Measurements from ENCODE around the gene FGF19.

The FGF19 gene

GRCh38 chr11:69657911-69658625 is 45.8 kb downstream of the FGF19 start:
- H3K4me3 ChIP-seq (ENCODE audit: low read depth, low read length) = no peak overlapping the region
- TF ChIP-seq CTCF (IDR thresholded peaks at IDR 0.05; ENCODE audit: low read depth, low read length, missing control alignments) = no peak
- no peak for DNase-seq (ENCODE audit: low read depth)

GRCh38 chr11:69657456-69657910 is 46.3 kb downstream of the FGF19 start:
- no peak overlapping the region for H3K4me3 ChIP-seq (ENCODE audit: low read depth, low read length)
- no peak for TF ChIP-seq CTCF (IDR thresholded peaks at IDR 0.05; ENCODE audit: low read depth, low read length, missing control alignments)
- no peak for DNase-seq (ENCODE audit: low read depth)

- DNase-seq (ENCODE audit: low read depth) = no peak
- no peak overlapping the region for H3K4me3 ChIP-seq (ENCODE audit: low read depth, low read length)
- no peak for TF ChIP-seq CTCF (IDR thresholded peaks at IDR 0.05; ENCODE audit: low read depth, low read length, missing control alignments)
Observed at GRCh38 chr11:69656536-69657455, 47.0 kb downstream of the FGF19 start.

GRCh38 chr11:69655479-69656428 is 48.1 kb downstream of the FGF19 start:
- no peak for DNase-seq (ENCODE audit: low read depth)
- TF ChIP-seq CTCF (IDR thresholded peaks at IDR 0.05; ENCODE audit: low read depth, low read length, missing control alignments) = no peak
- no peak overlapping the region for H3K4me3 ChIP-seq (ENCODE audit: low read depth, low read length)

DNA sequence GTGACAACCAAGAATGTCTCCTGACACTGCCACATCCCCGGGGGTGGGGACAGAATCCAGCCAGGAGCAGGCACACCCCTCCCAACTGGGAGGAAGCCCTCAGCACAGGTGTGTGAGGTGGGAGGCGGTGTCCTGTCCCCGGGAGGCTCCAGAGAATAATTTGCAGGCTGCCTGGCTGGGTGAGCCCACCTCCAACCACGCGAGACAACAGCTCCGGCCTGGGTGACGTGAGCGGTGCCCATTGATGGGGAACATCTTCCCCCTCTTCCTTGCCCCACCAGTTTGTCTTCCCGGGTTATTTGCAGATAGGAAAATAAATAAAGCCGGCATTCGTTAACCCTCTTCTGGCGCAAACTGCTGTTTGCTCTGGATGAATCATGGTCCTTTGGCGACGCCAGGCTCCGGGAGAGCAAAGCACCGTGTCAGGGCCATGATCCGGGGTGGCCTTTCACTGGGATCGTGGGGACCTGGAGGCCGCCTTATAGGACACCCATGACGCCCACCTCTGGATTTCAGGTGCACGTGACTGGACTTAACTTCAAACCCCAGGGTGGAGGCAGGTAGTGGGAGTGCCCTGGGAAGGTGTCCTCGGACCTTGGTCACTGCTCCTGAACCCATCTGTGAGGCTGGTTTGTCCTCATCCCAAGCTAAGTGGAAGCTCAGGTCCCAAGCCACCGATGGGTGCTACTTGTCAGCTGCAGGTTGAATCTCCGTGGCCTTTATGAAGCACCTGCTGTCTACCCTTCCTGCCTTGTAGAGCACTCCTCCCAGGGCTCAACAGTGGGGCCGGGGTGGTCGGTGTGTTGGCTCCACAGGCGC is 49.0 kb downstream of the FGF19 start:
- no peak overlapping the region for H3K4me3 ChIP-seq (ENCODE audit: low read depth, low read length)
- no peak for TF ChIP-seq CTCF (IDR thresholded peaks at IDR 0.05; ENCODE audit: low read depth, low read length, missing control alignments)
- DNase-seq (ENCODE audit: low read depth) = no peak

All from GM12864 (cell line).